Osteocyte (in vitro differentiated cells): Measurements from ENCODE around the gene BRMS1L. TPM values are rescaled to one million over a fixed set of nuclear protein-coding genes. Genes with fewer than 3 reads are reported as not detected.

Experiments used
- DNase-seq: peaks from one replicate; pipeline ENCODE4 v3.0.0; 2021; ENCODE audit warnings: mixed read lengths; ENCODE audit not compliant: unreplicated experiment; ENCODE audit errors: extremely low spot score
- H3K27ac Mint-ChIP-seq: one replicate; pipeline ENCODE4 v1.8.0; 2021; ENCODE audit warnings: mild to moderate bottlenecking, mixed read lengths; ENCODE audit not compliant: unreplicated experiment
- H3K27me3 Mint-ChIP-seq: one replicate; pipeline ENCODE4 v1.8.0; 2021; ENCODE audit warnings: mixed read lengths; ENCODE audit not compliant: unreplicated experiment
- H3K36me3 Mint-ChIP-seq: one replicate; pipeline ENCODE4 v1.8.0; 2021; ENCODE audit warnings: mixed read lengths; ENCODE audit not compliant: unreplicated experiment
- H3K4me1 Mint-ChIP-seq: one replicate; pipeline ENCODE4 v1.8.0; 2021; ENCODE audit warnings: mixed read lengths; ENCODE audit not compliant: unreplicated experiment
- H3K4me3 Mint-ChIP-seq: one replicate; pipeline ENCODE4 v1.8.0; 2021; ENCODE audit warnings: mild to moderate bottlenecking, moderate library complexity, mixed read lengths; ENCODE audit not compliant: unreplicated experiment
- H3K9me3 Mint-ChIP-seq: one replicate; pipeline ENCODE4 v1.8.0; 2021; ENCODE audit warnings: mixed read lengths; ENCODE audit not compliant: unreplicated experiment
- total RNA-seq: library from RNA; stranded (reverse); gene quantifications from 2 replicates; pipeline ENCODE4 v1.2.1, GENCODE V29; 2021
- TF ChIP-seq, protein P1 (sequence below): fragments of 200-600 bp; sonication (generic); IDR thresholded peaks from 2 replicates; pipeline ENCODE4 v1.5.0; 2021; ENCODE audit warnings: antibody characterized with exemption, mild to moderate bottlenecking, moderate library complexity

Gene BRMS1L
- total RNA-seq, 1 donor from 2014 or later, result 13.5 TPM

DNA sequence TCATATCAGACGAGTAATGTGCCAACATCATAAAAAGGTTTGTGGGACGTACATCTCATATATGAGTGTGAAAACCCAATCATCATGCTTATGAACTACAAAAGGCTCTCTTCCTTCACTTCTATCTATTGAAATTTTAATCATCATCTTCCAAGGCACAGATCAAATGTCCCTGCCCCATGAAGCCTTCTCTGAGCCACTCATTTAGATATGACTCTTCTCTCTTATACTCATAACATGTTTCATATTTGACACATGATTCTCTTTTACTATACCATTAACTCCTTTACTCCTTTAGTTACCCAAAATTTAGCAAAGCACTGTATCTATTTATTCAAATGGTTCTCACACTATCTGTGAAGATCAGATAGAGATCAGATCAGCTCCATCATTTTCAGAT lies 39.3 kb upstream of the BRMS1L start:
- no peak overlapping the region for H3K27ac Mint-ChIP-seq
- no peaks in the 10 kb centered on the region for H3K36me3 Mint-ChIP-seq
- peaks cover 8% of the 10 kb centered on the region for H3K4me1 Mint-ChIP-seq
- H3K9me3 Mint-ChIP-seq, result peaks cover 3% of the 10 kb centered on the region
- H3K4me3 Mint-ChIP-seq, result no peak overlapping the region
- TF ChIP-seq, protein P1, sequence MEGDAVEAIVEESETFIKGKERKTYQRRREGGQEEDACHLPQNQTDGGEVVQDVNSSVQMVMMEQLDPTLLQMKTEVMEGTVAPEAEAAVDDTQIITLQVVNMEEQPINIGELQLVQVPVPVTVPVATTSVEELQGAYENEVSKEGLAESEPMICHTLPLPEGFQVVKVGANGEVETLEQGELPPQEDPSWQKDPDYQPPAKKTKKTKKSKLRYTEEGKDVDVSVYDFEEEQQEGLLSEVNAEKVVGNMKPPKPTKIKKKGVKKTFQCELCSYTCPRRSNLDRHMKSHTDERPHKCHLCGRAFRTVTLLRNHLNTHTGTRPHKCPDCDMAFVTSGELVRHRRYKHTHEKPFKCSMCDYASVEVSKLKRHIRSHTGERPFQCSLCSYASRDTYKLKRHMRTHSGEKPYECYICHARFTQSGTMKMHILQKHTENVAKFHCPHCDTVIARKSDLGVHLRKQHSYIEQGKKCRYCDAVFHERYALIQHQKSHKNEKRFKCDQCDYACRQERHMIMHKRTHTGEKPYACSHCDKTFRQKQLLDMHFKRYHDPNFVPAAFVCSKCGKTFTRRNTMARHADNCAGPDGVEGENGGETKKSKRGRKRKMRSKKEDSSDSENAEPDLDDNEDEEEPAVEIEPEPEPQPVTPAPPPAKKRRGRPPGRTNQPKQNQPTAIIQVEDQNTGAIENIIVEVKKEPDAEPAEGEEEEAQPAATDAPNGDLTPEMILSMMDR, result no peak
- no peak for DNase-seq
- no peaks in the 10 kb centered on the region for H3K27me3 Mint-ChIP-seq

DNA sequence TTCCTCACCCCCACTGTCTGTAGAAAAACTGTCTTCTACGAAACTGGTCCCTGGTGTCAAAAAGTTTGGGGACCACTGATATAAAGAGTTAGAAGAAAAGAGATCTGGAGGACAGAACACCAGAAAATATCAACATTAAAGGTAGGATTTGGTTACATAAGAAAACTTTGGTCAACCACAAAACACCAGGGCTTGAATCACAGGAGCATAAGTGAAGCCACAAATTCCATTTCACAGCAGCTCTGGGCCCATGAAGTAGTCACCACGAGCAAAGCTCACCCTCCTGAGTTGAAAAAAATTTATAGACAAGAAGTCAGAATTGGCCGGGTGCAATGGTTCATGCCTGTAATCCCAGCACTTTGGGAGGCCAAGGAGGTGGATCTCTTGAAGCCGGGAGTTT lies 36.5 kb upstream of the BRMS1L start:
- no peak overlapping the region for H3K27ac Mint-ChIP-seq
- H3K36me3 Mint-ChIP-seq, result no peaks in the 10 kb centered on the region
- H3K27me3 Mint-ChIP-seq, result no peaks in the 10 kb centered on the region
- TF ChIP-seq, protein P1, result no peak
- DNase-seq, result no peak
- no peak overlapping the region for H3K4me3 Mint-ChIP-seq
- H3K4me1 Mint-ChIP-seq, result peaks cover 8% of the 10 kb centered on the region
- H3K9me3 Mint-ChIP-seq, result no peaks in the 10 kb centered on the region

DNA sequence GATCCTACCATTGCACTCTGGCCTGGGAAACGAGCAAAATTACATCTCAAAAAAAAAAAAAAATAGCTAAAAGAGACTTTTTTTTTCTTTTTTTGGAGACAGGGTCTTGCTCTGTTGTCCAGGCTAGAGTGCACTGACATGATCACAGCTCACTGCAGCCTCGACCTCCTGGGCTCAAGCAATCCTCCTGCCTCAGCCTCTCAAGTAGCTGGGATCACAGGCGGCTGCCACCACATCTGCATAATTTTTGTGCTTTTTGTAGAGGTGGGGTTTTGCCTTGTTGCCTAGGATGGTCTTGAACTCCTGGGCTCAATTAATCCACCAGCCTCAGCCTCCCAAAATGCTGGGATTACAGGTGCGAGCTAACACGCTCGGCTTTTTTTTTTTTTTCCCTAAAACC lies 28.3 kb upstream of the BRMS1L start:
- no peak overlapping the region for H3K4me3 Mint-ChIP-seq
- peaks cover 1% of the 10 kb centered on the region for H3K4me1 Mint-ChIP-seq
- DNase-seq, result no peak
- no peak overlapping the region for H3K27ac Mint-ChIP-seq
- TF ChIP-seq, protein P1, result no peak
- peaks cover 2% of the 10 kb centered on the region for H3K36me3 Mint-ChIP-seq
- no peaks in the 10 kb centered on the region for H3K9me3 Mint-ChIP-seq
- H3K27me3 Mint-ChIP-seq, result no peaks in the 10 kb centered on the region

DNA sequence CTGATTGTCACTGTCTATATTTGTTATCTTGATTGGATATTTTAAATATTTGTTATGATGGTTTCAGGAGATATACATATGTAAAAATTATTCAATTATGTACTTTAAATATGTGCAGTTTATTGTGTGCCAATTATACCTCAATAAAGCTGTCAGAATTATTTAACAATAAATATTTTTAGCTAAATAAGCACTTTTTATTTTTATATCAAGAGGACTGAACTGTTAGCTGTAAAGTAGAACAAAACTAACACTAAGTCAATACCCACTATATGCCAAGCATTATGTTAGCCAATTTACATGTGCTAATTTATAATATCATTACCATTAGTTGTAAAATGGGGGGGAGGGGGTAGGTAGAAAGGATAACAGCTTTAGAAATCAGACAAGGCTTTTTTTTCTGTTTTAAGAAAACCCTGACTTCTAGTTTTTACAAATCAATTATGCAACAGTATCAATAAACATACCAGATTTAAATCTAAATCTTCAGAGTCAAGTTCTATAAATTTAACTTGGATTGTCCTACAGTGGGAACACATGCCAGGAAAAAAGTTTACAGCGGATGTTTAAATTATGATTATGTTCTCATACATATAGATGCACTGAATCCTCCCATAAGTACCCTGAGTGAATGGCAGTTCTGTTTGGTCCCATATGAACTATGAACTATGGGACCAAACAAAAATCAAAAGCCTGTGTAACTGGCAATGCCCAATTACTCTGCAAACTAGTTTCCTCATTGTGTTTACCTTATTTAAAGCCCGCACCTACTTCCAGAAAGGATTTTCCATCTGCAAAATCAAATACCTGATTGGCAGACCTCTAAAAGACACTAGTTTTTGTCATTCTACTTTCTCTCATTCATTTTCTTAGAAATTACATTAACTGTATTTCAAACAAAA lies 19.9 kb upstream of the BRMS1L start:
- no peak for DNase-seq
- no peak overlapping the region for H3K4me3 Mint-ChIP-seq

More for the DNA sequence above, 19.9 kb upstream of the BRMS1L start:
- no peak overlapping the region for H3K27ac Mint-ChIP-seq
- peaks cover 7% of the 10 kb centered on the region for H3K36me3 Mint-ChIP-seq
- H3K4me1 Mint-ChIP-seq, result peaks cover 28% of the 10 kb centered on the region
- no peaks in the 10 kb centered on the region for H3K27me3 Mint-ChIP-seq
- TF ChIP-seq, protein P1, result no peak
- no peaks in the 10 kb centered on the region for H3K9me3 Mint-ChIP-seq
